ENCODE data around the gene USP7.

USP7 gene

GRCh38 chr16:8900343-8900742 is 63.4 kb downstream of the USP7 start:
- no peak for DNase-seq (ENCODE audit: low spot score)

DNA sequence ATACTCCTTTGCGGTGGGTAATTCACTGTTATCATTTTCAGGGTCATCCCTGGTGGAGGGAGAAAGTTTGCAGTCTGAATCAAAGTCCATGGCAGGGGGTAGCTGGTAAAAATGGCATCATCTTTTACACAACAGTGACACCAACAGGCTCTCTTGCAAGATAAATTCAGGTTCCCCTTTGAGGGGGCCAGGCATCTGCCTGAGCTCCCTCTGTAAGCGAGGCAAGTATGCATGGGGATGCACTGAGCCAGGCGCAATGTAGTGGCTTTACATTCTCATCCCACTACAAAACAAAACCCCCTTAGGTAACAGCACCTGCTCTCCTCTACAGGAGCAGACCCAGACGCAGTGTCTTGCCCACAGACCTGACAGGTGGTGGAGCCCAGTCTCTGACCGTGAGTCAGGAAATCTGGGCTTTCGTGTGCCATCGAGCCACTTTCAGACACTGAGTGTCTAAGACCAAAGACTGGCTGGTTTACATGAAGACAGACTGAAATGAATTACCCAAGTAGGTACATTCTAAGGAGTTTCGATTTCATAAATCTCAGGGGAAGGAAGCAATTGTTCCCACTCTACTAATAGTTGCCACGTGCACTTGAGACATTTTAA is 63.9 kb downstream of the USP7 start:
- DNase-seq (ENCODE audit: low spot score): no peak

DNA sequence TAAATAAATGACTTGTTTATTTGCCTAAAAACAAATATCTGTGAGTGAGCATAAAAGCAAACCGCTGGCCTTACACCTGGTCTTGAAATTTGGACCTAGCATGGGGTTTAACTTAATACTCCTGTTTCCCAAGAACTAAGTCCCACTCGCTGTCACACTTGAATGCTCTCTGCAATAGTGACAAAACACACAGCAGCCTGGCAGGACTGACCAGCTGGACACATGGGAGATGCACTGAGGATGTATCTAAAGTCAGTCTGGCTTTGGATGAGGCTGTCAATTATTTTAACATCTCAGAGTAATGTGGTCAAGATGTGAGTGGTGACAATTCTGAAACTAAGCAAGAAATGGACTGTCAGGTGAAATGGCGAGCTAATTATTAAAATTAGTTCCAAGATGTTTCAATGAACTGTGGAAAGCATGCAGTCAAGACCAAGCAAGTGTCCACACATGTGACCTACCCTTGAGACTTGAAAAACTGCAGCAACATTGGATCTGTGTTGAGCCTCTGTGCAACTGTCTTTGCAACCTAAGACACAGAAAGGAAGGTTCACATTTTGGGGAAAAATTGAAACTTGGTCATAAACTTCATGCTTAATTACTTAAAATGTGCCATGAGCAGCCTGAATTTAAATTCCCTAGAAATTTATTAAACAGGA is 64.9 kb downstream of the USP7 start:
- DNase-seq (ENCODE audit: low spot score): no peak

- DNase-seq (ENCODE audit: low spot score): no peak
These were observed 68.9 kb downstream of the USP7 start for GRCh38 chr16:8894736-8895334.

GRCh38 chr16:8893976-8894690 is 69.6 kb downstream of the USP7 start:
- DNase-seq (ENCODE audit: low spot score): no peak

- DNase-seq (ENCODE audit: low spot score): no peak
These were observed 70.3 kb downstream of the USP7 start for GRCh38 chr16:8893426-8893825.

DNA sequence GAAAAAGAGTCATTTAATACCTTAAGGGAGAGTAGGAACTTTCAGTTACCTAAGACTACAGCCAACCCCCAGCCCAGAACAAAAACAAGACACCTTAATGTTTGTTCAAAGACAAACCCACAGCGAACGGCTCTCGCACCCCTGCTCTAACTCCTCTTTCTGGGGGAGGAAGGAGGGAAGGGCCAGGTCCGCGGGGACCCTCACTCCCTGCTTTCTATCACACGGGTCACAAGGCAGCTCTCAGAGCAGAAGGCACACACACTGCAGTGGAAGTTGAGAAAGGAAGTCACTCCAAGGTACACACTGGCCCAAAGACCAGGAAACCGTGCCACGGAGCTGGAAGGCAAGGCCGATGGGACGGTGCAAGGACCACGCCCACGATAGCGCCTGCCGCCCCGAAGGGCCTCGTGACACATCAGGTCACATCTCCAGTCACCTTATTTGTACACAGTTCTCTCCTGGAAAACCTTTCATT is 71.6 kb downstream of the USP7 start:
- DNase-seq (ENCODE audit: low spot score): no peak

DNA sequence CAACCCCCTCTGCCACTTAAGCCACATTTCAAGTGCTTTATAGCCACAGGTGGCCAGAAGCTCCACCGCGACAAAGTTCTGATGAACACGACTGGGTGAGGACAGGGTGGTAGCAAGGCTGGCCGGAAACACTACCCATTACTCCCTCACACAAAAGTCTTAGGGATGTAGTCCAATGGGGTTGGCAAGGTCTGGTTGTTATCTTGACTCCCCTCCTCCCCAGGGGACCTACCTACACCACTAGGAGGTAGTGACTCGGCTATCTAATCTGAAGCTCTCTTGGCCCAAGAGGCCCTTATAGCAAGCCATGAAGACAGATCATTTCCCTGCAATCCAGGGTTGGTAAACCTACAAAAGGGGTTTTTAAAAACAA is 73.2 kb downstream of the USP7 start:
- no peak for DNase-seq (ENCODE audit: low spot score)

DNA sequence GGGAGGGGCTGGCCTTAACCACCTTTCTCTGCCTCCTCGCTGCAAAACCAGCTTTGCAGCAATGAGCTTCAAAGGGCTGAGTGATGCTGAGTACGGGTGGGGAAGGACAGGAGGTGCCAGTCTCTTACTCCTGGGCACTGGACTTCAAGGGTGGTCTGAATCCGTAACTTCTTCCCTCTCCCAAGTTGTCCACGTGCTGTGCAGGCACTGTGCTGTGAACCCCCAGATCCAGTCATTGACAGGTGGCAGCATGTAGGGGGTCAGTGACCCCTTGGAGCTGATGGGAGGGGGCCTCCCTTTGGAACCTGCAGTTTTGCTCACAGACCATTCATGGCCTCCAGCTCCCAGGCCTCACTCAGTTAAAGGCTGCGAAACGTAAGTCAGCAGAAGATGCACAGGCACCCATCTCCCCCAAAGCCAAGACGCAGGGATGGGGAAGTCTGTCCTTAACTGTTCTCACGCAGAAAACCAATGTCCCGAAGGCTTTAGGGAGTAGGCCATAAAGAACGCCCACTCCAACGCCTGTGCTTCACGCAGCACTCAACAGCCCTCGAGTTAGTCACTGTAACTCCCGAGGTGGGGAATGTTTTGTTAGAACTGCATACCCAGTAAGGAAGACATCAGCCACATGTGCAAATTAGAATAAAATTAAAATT is 73.7 kb downstream of the USP7 start:
- DNase-seq (ENCODE audit: low spot score): no peak

- DNase-seq (ENCODE audit: low spot score): no peak
These were observed 74.5 kb downstream of the USP7 start for GRCh38 chr16:8888951-8889892.

DNA sequence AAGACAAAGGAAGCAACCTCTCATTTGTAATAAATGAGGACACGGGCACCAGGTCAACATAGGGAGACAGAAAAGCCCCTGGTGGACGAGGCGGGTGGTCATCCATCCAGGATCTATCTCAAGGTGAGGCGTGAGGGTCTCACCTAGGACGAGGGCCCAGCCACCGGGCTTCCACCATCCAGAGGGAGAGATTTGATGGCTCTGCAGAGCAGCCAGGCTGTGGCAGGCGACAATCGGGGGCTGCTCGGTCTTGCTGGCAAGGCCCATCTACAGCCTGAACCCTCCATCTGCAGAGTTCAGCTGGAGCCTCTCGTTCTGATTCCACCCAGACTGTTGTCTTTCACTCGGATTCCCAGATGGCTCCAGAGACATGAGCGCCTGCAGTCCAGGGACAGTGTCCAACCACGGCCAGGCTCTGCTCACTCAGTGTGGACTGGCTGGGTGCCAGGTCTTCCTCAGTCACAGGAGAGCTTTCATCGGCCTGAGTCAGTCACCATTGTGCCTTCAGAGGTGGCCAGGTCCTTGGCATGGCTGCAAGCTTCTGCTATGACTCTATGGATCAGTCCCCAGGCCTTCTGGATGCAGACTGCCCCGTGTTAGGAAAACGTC is 75.7 kb downstream of the USP7 start:
- no peak for DNase-seq (ENCODE audit: low spot score)

- no peak for DNase-seq (ENCODE audit: low spot score)
These were observed 76.3 kb downstream of the USP7 start for GRCh38 chr16:8887431-8887765.

GRCh38 chr16:8886593-8887430 is 76.9 kb downstream of the USP7 start:
- no peak for DNase-seq (ENCODE audit: low spot score)

DNA sequence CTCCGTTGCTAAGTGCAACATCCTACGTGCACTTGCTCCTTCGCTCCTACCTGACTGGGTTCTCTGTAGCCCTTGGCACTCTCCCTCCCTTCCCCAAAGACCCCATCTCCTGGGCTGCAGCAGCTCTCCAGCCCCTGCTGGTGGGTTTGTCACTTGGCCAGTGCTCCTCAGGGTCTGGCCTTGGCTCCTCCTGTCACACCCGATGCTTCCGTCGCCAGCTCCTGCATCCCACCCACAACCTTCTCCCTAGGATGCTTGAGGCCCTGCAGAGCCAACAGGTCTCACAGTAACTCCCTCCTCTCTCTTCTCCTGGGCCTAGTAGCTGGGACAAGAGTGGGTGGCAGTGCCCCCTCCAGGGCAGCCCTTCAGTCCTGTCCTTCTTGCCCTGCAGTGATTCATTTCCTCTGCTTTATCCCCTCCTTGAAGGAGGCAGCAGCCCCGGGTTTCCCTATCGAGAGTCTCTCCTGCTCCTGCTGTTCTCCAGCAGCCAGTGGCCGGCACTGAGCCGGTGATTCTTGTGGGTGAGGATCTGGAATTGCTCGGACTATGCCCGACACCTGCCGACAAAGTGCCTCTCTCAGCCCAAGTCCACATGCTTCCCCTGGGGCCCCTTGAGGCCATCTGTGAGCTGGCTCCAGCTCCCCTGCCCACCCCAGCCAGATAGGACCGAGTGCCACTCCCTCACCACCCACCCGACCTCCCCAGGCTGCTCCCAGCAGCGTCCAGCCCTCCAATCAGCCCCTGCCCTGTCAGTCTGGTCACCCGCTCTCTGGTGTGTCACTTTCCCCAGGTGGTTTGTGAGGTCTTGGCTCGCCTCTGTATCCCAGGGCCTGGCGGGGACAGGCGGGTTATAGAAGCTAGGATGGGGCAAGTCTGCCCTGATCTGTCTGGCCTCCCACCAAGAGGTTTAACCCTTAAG is 77.8 kb downstream of the USP7 start:
- no peak for DNase-seq (ENCODE audit: low spot score)

GRCh38 chr16:8882725-8883377 is 80.9 kb downstream of the USP7 start:
- DNase-seq (ENCODE audit: low spot score): no peak

DNA sequence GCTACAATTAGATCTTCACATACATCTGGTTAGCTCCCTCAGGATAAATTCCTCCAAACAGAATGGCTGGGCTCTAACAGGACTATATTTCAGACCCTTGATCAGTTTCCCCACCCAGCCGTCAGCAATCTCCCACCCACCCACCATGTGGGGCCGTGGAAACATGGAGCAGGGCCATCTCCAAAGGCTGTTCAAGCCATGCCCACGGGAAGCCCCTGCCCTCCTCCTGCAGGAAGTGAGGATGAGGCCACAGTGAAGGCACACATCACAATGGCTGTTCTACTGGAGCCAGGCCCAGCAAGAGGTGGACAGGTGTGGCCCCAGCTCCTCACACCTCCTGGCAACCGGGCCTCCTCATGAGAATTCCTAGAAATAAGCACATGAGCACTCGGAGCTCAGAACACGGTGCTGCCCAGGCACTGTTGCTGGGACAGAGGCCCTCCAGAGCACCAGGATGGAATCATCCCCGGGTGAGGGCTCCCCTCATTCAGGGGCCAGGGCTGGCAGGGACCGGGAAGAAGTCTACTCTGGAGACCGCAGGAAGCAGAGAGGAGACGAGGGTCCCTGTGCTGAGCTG is 81.6 kb downstream of the USP7 start, which contains the start of gene LITAFD:
Gene LITAFD, plus strand, starts transcription at position 311 of the 577 bp plus-strand sequence. CDS start 2,005 bp downstream, outside the sequence.
- no peak for DNase-seq (ENCODE audit: low spot score)

GRCh38 chr16:8880839-8881510 is 82.7 kb downstream of the USP7 start:
- no peak for DNase-seq (ENCODE audit: low spot score)
